GM18519 (cell line): ENCODE measurements around the gene COG5.
A peak's percentile ranks its signal among the peaks of the same experiment; 100 is the strongest.
"Not testable (repeated sequence)": the region's sequence is repeated elsewhere in the genome, so short reads cannot be mapped to it uniquely, and the experiment has no call there.

Experiments used
- ATAC-seq: cut with Tn5 transposase; IDR thresholded peaks from one replicate; pipeline ENCODE4 v1.9.1; 2021; ENCODE audit warnings: mild to moderate bottlenecking, moderate library complexity; ENCODE audit not compliant: unreplicated experiment, low FRiP score

The COG5 gene

DNA sequence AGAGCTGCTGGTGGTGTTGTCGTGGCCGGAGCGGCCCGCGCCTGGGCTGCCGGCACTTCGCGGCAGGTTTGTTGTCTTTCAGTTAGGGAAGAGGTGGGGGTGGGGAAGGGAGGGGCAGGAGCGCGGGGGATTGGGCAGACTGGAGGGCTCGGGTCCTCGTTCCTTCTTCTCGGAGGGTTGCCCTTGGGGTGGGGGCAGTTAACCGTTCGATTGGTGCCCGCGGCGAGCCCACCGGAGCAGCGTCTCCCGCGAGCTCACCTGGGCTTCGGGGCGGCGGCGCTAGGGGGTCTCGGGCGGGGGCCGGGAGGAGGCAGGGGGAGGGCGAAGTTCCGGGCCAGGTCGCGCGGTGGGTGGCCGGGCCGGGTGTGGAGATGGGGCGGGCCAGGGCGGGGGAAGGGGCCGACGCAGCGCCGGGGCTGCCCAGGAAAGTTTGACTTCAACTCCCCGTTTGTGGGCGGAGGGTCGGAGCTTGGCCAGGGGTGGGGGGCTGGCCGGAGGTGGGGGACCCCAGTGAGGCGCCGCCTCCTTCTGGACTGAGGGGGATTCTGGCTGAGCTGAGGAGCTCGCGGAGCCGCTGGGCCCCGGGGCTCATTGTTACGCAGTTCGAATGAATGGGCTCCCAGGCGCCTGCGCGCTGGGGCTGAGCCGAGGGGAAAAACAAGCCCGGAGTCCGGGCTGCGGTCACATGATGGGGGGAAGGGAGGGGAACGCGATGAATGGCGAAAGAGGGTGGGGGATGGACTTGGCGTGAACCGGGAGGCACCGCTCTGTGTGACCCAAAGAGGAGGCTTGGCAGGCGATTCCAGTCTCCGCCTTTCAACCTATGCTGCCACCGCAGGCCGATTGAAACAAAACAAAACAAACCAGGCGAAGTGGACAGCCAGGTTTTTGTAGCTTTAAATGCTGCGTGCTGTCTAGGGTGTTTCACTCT, 394.3 kb downstream of the COG5 start:
- ATAC-seq = no peak

DNA sequence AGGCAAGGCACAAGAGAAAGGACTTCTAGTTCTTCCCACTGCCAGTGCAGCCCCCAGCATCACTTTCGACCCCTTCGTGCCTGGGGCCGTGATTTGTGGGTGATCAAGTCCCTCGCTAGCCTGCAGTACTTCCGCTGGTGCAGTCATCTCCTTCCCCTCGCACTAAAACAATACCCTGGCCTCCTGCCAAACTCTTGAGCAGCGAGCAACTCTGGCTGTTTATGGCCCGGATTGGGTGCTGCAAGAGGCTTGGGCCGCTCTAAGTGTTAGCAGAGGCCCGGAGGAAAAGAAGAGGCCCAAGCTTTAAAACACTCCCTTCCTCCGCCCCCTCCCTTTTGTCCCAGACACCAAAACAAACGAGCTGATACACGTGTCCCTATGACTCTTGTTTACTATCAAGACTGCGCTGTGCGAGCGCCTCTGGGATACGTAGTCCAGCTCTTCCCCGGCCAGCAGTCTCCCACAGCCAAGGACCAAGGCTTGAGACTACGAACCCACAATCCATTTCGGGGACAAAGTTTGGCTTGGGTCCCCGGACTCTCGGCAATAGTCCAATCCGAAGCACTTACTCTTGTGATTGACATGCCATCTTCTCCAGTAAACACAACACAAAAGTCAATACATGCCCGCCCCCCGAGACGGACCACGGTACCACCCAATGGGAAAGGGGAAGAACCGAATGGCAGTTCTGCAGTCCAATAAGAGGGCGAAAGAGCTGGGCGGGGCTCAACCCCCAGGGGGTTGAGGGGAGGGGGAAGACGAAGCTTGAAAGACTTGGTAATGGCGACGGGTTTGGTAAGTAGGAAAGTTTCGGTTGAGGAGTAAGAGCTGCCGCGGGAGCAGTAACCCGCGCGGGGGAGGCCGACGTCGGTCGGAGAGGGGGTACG, 395.2 kb downstream of the COG5 start, which contains the start of gene HBP1:
Gene HBP1, plus strand, starts transcription at position 771 of the 887 bp plus-strand sequence. CDS start 10,891 bp downstream, outside the sequence.
- ATAC-seq = peak; percentile 77

DNA sequence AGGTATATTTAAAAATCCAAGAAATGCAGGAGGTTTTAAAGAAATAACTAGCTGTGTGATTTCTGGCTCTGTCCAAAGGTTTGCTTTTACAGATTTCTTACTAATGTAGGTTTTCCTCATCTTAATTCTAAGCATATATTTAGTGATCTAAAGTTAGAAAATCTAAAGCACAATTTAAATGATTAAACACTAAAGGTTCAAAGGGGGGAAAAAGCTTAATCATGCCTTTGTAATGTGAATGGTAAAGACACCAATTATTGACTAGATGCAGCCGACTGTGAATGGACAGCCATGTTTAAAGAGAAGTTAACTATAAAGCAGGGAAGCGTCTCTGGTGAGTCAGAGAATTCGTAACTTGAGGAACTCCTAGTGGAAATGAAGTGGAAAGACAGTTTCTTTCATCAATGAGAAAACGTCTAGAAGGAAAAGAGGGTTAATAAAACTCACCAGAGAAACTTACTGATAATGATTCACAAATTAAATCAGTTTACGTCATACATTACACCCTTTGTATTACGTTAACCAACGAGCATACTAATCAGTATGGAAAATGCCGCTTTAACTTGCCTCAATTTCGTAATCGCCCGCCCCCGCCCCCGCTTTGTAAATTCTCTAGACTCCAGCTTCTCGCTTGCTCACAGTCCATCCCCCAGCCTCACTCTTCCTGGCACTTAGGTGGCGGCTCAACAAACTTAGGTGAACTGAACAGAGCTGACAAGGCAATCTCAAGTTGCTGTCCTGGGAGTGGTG, 396.1 kb downstream of the COG5 start:
- ATAC-seq = no peak

DNA sequence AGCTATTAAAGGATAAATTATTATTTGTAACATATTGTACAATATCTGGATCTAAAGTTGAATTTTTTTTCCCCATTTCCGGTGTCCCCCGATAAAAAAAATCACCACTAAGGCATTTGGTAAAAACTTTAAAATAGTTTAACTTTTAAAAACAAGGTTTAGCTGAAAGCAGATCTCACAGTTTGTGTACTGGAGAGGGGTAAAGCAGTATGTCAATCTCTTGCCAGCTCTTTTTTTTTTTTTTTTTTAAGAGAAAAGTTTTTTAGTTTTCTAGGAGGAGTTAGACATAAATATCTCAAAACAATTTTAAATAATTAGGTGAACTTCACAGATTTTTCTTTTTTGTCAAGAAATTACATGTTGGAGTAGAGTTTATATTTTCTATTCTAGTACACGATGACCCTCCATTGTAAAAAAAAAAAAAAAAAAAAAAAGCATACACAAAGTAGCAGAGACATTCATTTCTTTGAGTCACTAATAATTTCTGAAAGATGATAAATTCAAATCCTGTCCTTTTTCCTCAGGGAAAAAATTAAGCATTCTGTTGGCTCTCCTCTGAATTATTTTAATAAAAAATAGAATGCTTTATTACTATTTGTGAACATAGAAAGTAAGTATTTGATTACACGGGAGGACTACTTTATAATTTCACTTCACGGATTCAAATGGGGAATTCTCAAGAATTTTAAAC, 396.8 kb downstream of the COG5 start:
- ATAC-seq = no peak

GRCh38 chr7:107165341-107165740, 398.4 kb downstream of the COG5 start:
- ATAC-seq = no peak

DNA sequence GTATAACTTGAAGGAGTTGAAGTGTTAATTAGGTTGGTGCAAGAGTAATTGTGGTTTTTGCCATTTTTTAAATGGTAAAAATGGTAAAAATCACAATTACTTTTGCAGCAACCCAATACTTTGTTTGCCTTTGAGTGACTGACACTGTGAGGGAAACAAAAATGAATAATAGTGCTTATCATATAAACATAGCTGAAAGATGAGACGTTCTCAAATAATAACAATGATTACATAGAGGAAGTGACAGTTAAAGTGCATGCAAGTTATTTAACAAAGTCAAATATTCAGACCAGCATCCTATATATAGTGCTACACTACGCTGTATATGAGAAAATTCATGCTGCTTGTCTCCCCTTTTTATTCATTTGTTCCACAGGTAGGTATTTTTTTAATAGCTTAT, 399.6 kb downstream of the COG5 start:
- ATAC-seq = no peak

- ATAC-seq = no peak
These were observed 401.2 kb downstream of the COG5 start for GRCh38 chr7:107162475-107162874.

- no peak for ATAC-seq
These were observed 402.3 kb downstream of the COG5 start for GRCh38 chr7:107161415-107161814.

DNA sequence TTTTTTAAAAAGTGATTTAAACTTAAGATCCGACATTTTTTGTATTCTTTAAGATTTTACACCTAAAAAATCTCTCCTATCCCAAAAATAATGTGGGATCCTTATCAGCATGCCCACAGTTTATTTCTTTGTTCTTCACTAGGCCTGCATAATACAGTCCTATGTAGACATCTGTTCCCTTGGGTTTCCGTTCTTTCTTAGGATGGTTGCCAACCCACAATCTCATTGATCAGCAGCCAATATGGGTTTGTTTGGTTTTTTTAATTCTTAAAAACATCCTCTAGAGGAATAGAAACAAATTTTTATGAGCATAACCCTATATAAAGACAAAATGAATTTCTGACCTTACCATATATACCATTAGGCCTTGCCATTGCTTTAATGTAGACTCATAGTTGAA, 403.3 kb downstream of the COG5 start:
- no peak for ATAC-seq

GRCh38 chr7:107158028-107158427, 405.7 kb downstream of the COG5 start:
- no peak for ATAC-seq

- ATAC-seq = no peak
These were observed 406.6 kb downstream of the COG5 start for GRCh38 chr7:107157091-107157490.

DNA sequence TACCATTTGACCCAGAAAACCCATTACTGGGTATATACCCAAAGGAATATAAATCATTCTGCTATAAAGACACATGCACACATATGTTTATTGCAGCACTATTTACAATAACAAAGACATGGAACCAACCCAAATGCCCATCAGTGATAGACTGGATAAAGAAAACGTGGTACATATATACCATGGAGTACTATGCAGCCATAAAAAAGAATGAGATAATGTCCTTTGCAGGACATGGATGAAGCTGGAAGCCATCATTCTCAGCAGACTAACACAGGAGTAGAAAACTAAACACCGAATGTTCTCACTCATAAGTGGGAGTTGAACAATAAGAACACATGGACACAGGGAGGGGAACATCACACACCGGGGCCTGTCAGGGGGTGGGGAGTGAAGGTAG, 408.0 kb downstream of the COG5 start:
- ATAC-seq = not testable (repeated sequence)

DNA sequence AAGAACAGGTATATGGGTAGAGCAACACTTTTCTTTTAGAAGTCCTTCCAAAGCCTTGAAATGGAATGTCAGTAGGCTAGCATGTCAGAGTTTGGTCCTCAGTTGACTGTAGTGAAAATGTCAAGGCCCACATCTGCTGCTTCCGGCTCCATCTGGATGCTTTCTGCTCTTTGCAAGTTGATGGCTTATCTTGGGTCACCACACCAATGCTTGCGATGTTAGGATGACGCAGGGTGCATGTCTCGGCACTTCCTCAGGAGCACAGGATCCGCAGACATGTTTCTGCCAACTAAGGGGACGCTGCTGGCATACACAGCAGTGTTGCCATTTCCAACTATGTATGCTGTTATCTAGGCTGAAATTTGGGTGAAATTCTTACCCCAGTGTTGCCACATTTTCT, 408.9 kb downstream of the COG5 start:
- ATAC-seq = no peak

DNA sequence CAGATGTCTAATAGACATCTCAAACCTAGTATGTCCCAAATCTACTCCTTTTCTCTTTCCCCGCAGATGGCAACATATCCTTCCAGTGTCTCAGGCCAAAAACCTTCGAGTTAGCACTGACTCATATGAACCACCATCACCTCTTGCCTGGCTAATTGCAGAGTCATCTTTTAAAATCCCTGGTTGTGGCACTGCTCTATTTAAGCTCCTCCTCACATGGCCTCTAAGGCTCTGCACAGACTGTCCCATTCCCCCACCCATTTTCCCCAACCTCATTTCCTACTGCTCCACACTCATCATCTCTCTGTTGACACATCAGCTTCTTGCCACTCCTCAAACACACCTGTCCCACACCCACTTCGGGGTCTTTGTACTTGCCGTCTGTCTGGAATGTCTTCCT, 411.7 kb downstream of the COG5 start:
- ATAC-seq = no peak
